Measurements from ENCODE around the gene ALDH9A1.
"Not testable (repeated sequence)": the region's sequence is repeated elsewhere in the genome, so short reads cannot be mapped to it uniquely, and the experiment has no call there.

ALDH9A1 gene

DNA sequence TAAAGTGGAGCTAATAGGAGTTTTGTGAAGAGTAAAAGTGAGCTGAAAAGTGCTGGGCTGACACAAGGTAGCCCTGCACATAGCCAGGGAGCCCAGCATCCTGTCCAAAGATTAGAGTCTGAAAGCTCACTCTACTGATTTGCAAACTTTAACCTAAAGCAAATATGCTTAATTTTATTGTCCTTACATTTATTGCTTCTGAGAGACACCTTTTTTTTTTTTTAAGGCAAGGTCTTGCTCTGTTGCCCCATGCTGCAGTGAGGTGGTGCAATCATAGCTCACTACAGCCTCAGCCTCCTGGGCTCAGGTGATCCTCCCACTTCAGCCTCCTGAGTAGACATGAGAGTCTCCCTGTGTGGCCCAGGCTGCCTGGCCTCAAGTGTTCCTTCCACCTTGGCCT, 50.8 kb downstream of the ALDH9A1 start:
- in situ Hi-C loops (cut with MboI; ENCODE audit: low sequenced_read_pairs): no loop called here

DNA sequence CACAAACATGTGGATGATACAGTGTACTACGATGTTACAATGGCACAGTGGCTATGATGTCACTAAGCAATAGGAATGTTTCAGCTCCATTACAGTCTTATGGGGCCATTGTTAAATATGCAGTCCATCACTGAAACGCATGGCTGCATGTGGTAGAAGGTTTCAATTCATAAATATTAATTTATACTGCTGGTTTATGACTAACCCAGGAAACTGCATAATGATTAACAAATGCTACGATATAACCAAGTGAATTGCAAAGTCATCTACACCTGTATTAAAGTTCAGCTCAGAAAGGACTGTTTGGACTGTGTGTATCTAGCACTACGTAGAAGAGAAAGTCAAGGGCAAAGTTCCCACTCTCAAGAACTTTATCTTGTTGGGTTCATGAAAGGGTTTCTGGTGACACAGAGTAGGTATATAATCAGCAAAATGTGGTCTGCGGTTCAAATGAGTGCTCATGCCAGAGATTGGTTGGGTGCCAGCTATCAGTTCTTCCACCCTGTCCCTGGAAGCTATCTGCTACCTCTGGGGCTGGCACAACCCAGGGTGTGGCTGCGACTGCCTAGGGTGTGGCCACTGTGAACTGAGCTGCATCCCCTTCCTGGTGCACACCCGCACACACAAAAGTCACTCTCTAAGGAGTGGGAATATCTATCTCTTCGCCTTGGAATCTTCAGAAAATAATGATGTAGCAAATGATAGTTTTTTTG, 52.6 kb downstream of the ALDH9A1 start:
- in situ Hi-C loops (cut with MboI; ENCODE audit: low sequenced_read_pairs): no loop called here

GRCh38 chr1:165644064-165644735, 54.2 kb downstream of the ALDH9A1 start:
- in situ Hi-C loops (cut with MboI; ENCODE audit: low sequenced_read_pairs): no loop called here

- in situ Hi-C loops (cut with MboI; ENCODE audit: low sequenced_read_pairs): no loop called here
Observed at GRCh38 chr1:165641231-165641987, 57.0 kb downstream of the ALDH9A1 start.

- in situ Hi-C loops (cut with MboI; ENCODE audit: low sequenced_read_pairs): no loop called here
Observed at GRCh38 chr1:165639821-165640623, 58.3 kb downstream of the ALDH9A1 start.

GRCh38 chr1:165638211-165638610, 60.2 kb downstream of the ALDH9A1 start:
- in situ Hi-C loops (cut with MboI; ENCODE audit: low sequenced_read_pairs): not testable (repeated sequence)

DNA sequence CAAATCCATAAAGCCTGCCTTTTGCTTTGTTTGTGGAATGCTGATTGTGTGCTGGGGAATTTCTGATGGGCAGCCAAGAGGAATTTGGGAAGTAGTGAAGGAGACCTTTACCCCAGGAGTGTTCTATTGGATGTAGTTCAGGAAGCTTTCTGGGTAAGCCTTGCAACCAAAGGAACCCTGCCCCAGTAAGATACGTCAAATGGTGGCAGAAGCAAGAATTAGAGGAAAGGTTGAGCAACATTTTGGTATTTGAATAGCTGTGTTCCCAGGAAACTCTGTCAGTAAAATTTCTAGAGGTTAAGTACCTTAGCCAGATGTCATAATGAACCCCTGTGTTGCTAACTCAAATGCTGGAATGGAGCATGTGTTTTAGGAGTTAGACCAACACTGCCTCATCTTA, 60.9 kb downstream of the ALDH9A1 start:
- in situ Hi-C loops (cut with MboI; ENCODE audit: low sequenced_read_pairs): no loop called here

GRCh38 chr1:165635823-165636222, 62.5 kb downstream of the ALDH9A1 start:
- in situ Hi-C loops (cut with MboI; ENCODE audit: low sequenced_read_pairs): no loop called here

GRCh38 chr1:165635329-165635728, 63.0 kb downstream of the ALDH9A1 start:
- in situ Hi-C loops (cut with MboI; ENCODE audit: low sequenced_read_pairs): no loop called here

GRCh38 chr1:165634154-165634921, 64.0 kb downstream of the ALDH9A1 start:
- in situ Hi-C loops (cut with MboI; ENCODE audit: low sequenced_read_pairs): no loop called here

- in situ Hi-C loops (cut with MboI; ENCODE audit: low sequenced_read_pairs): no loop called here
Observed at GRCh38 chr1:165633614-165634013, 64.7 kb downstream of the ALDH9A1 start.

DNA sequence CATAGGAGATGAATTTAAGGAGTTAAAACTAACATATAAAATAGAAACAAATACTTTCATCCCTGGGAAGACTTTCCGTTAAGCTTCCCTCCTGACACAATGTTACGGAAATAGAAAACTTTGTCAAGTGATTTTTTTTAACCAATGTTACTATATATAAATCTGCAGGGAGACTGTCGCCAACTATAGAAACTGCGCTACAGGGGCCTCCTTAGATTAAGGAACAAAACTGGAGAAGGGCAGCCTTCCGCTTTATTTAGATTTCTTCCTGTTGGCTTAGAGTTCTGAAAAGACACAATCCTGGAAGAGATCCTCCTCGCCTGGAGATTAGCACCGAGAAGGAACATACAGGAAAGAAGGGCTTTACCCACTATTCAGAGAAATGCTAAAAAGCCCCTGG, 65.9 kb downstream of the ALDH9A1 start:
- in situ Hi-C loops (cut with MboI; ENCODE audit: low sequenced_read_pairs): no loop called here

DNA sequence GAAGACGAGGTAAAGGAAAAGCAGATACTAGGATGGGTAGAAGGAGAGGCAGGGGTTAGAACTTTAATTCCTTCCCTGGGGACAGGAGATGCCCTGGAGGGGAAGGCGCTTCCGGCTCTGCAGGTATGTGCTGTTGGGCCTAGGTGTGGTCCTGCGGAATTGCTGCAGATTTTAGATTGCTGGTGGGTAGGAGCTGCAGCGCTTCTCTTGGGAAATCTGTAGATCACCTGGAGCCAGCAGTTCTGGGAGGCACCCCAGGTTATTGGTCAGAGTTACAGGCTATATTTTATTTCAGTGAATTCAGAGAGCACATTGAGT, 66.3 kb downstream of the ALDH9A1 start:
- in situ Hi-C loops (cut with MboI; ENCODE audit: low sequenced_read_pairs): no loop called here

GRCh38 chr1:165631342-165632151, 66.8 kb downstream of the ALDH9A1 start:
- in situ Hi-C loops (cut with MboI; ENCODE audit: low sequenced_read_pairs): no loop called here

- in situ Hi-C loops (cut with MboI; ENCODE audit: low sequenced_read_pairs): no loop called here
Observed at GRCh38 chr1:165630629-165631341, 67.6 kb downstream of the ALDH9A1 start, which contains the start of gene MGST3. Gene MGST3 (plus strand): TSS chr1:165631234. CDS start chr1:165649848, 18,614 bp downstream.

DNA sequence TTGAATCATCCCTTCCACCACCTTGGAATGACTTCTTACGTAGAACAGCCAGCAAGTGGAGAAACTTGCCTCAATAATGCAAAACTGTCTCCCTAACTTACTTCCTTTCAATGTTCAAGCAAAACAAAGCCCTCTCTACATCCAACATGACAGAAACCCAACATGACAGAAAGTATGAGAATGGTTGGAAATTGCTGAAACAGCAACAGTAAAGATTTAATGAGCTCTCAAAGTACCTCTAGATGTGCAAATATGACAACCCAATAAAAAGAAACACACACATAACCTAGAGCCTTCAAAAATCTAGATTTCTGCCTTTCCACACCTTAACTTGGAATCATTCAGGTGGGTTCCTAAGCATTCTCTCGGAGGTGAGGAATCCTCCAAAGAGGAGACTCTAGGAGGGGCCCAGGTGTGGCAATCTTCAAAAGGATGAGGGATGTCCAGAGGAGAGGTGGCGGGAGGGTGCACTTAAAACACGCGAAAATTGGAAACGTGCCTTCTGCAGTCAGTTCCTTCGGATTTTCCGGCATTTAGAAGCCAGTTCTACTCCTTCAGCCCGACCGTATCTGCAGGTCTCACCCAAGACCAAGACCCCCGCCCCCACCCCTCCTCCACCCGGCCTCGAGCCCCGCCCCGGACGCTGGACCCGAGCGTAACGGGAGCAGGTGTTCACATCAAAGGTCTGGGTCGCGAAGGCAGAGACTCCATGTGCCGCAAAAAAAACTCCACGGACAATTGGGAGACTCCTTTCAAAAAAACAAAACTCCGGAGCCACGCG, 68.3 kb downstream of the ALDH9A1 start:
- in situ Hi-C loops (cut with MboI; ENCODE audit: low sequenced_read_pairs): no loop called here

GRCh38 chr1:165629151-165629550, 69.2 kb downstream of the ALDH9A1 start:
- in situ Hi-C loops (cut with MboI; ENCODE audit: low sequenced_read_pairs): no loop called here

GRCh38 chr1:165628147-165628822, 70.1 kb downstream of the ALDH9A1 start:
- in situ Hi-C loops (cut with MboI; ENCODE audit: low sequenced_read_pairs): no loop called here

Data from HL-60/S4 treated with retinoic acid at 250 ng/mL for 4 days and 3 days (cell line).